ENCODE measurements around the gene SIRPD. TPM values are rescaled to one million over a fixed set of nuclear protein-coding genes. Genes with fewer than 3 reads are reported as not detected.

SIRPD gene
- total and polyA plus RNA-seq, 2 donors (not counting 1 experiment from before 2014, with no cell fraction given) = not detected

GRCh38 chr20:1509237-1509636 lies 48.3 kb downstream of the SIRPD start:
- TF ChIP-seq EZH2 (IDR thresholded peaks at IDR 0.05; ENCODE audit: borderline replicate concordance, insufficient read depth, low read depth, low read length, poor library complexity, severe bottlenecking) = no peak
- TF ChIP-seq, protein P1, sequence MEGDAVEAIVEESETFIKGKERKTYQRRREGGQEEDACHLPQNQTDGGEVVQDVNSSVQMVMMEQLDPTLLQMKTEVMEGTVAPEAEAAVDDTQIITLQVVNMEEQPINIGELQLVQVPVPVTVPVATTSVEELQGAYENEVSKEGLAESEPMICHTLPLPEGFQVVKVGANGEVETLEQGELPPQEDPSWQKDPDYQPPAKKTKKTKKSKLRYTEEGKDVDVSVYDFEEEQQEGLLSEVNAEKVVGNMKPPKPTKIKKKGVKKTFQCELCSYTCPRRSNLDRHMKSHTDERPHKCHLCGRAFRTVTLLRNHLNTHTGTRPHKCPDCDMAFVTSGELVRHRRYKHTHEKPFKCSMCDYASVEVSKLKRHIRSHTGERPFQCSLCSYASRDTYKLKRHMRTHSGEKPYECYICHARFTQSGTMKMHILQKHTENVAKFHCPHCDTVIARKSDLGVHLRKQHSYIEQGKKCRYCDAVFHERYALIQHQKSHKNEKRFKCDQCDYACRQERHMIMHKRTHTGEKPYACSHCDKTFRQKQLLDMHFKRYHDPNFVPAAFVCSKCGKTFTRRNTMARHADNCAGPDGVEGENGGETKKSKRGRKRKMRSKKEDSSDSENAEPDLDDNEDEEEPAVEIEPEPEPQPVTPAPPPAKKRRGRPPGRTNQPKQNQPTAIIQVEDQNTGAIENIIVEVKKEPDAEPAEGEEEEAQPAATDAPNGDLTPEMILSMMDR (IDR thresholded peaks at IDR 0.05) = peak; percentile 41
- Histone ChIP-seq H3K4me2 (replicated peaks; ENCODE audit: low read depth, low read length, poor library complexity, severe bottlenecking) (no peak overlapping the region), H3K4me3 (ENCODE audit: control extremely low read depth in 1 of 5, extremely low read depth in 1 of 5, insufficient read depth in 1 of 5, low read depth in 2 of 5, low read length in 4 of 5) (no peak overlapping the region), H3K27ac (ENCODE audit: low read length in 2 of 2) (no peak overlapping the region), H3K4me1 (ENCODE audit: control insufficient read depth in 2 of 2, insufficient read depth in 2 of 2, low read length in 2 of 2) (no peaks in the 10 kb centered on the region), H3K36me3 (replicated peaks in 1 of 2; ENCODE audit: control extremely low read depth in 1 of 2, control insufficient read depth in 1 of 2, extremely low read depth in 1 of 2, insufficient read depth in 2 of 2, low read length in 1 of 2) (no peaks in the 10 kb centered on the region), H4K20me1 (ENCODE audit: control insufficient read depth, insufficient read depth, low read length, poor library complexity, severe bottlenecking) (no peaks in the 10 kb centered on the region), H3K27me3 (replicated peaks in 1 of 4; ENCODE audit: control extremely low read depth in 1 of 4, control insufficient read depth in 3 of 4, insufficient read depth in 4 of 4, low read length in 3 of 4) (peaks cover 0 to 15% (median 0%) of the 10 kb centered on the region in 4 experiments), H3K9me3 (ENCODE audit: control extremely low read depth in 1 of 3, control insufficient read depth in 2 of 3, insufficient read depth in 1 of 3, low read length in 2 of 3) (peaks cover 0 to 5% (median 0%) of the 10 kb centered on the region in 3 donors), H3K9ac (ENCODE audit: low read length) (no peak overlapping the region), H3K79me2 (ENCODE audit: control insufficient read depth, insufficient read depth, low read length) (no peaks in the 10 kb centered on the region), H2AFZ (ENCODE audit: insufficient read depth, low read depth, low read length, poor library complexity, severe bottlenecking) (no peak overlapping the region)
- peaks cover 2% of the 10 kb centered on the region for H3K9me3 Mint-ChIP-seq (ENCODE audit: insufficient read depth)
- DNase-seq (peak; percentile 39), ATAC-seq (ENCODE audit: low read depth) (peak; percentile 28)
- H3K27ac Mint-ChIP-seq = no peak overlapping the region
- POLR2A ChIA-PET = no interaction called here
- no peak overlapping the region for H3K4me3 Mint-ChIP-seq
- 13% methylated on average over 6 of the region's 9 CpGs for WGBS (ENCODE audit: insufficient coverage)
- CTCF ChIA-PET = interaction anchor here (0.5 to 4.4 kb wide), 12 partner anchors 11 to 553 kb away, joined by 3 to 18 read pairs (median 4); no protein-coding TSS in a partner anchor
- intact Hi-C loops (cut with micrococcal nuclease) = no loop called here
- H3K27me3 Mint-ChIP-seq = peaks cover 41% of the 10 kb centered on the region
- no peaks in the 10 kb centered on the region for H3K4me1 Mint-ChIP-seq

DNA sequence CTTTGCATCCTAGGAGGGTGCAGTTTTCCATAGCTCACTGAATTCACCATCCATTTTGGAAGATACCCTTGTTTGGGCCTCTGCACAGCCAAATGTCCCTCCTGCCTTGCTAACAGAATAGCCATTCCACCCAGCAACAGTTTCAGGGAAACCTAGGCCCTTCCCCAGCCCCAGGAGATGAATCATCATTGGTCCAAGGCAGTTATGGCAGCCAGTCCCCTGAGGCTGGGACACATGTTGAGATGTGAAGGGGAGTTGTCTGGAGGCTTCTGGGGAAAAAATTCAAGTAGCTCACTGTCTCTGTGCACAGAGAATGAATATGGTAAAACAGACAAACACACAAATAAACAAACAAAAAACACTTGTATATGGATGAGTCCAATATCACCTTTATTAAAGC lies 48.9 kb downstream of the SIRPD start:
- Histone ChIP-seq H3K4me1 (ENCODE audit: control insufficient read depth in 2 of 2, insufficient read depth in 2 of 2, low read length in 2 of 2) (peaks cover 0 to under 1% of the 10 kb centered on the region in 2 donors), H2AFZ (ENCODE audit: insufficient read depth, low read depth, low read length, poor library complexity, severe bottlenecking) (no peak overlapping the region), H3K4me3 (ENCODE audit: control extremely low read depth in 1 of 5, extremely low read depth in 1 of 5, insufficient read depth in 1 of 5, low read depth in 2 of 5, low read length in 4 of 5) (no peak overlapping the region), H3K79me2 (ENCODE audit: control insufficient read depth, insufficient read depth, low read length) (no peaks in the 10 kb centered on the region), H3K9me3 (ENCODE audit: control extremely low read depth in 1 of 3, control insufficient read depth in 2 of 3, insufficient read depth in 1 of 3, low read length in 2 of 3) (peaks cover 0 to 5% (median 0%) of the 10 kb centered on the region in 3 donors), H3K27me3 (replicated peaks in 1 of 4; ENCODE audit: control extremely low read depth in 1 of 4, control insufficient read depth in 3 of 4, insufficient read depth in 4 of 4, low read length in 3 of 4) (peaks cover 0 to 15% (median 0%) of the 10 kb centered on the region in 4 experiments), H3K4me2 (replicated peaks; ENCODE audit: low read depth, low read length, poor library complexity, severe bottlenecking) (no peak overlapping the region), H4K20me1 (ENCODE audit: control insufficient read depth, insufficient read depth, low read length, poor library complexity, severe bottlenecking) (no peaks in the 10 kb centered on the region), H3K9ac (ENCODE audit: low read length) (no peak overlapping the region), H3K27ac (ENCODE audit: low read length in 2 of 2) (no peak overlapping the region), H3K36me3 (replicated peaks in 1 of 2; ENCODE audit: control extremely low read depth in 1 of 2, control insufficient read depth in 1 of 2, extremely low read depth in 1 of 2, insufficient read depth in 2 of 2, low read length in 1 of 2) (no peaks in the 10 kb centered on the region)
- intact Hi-C loops (cut with micrococcal nuclease) = no loop called here
- POLR2A ChIA-PET = no interaction called here
- ATAC-seq (ENCODE audit: low read depth) (no peak), DNase-seq (no peak)
- Mint-ChIP-seq H3K9me3 (ENCODE audit: insufficient read depth) (no peaks in the 10 kb centered on the region), H3K27ac (no peak overlapping the region), H3K27me3 (peaks cover 42% of the 10 kb centered on the region), H3K4me3 (no peak overlapping the region), H3K4me1 (no peaks in the 10 kb centered on the region)
- CTCF ChIA-PET = interaction anchor here (0.6 to 4.4 kb wide), 12 partner anchors 11 to 269 kb away, joined by 3 to 18 read pairs (median 4); no protein-coding TSS in a partner anchor
- TF ChIP-seq EZH2 (IDR thresholded peaks at IDR 0.05; ENCODE audit: borderline replicate concordance, insufficient read depth, low read depth, low read length, poor library complexity, severe bottlenecking) = no peak
- TF ChIP-seq, protein P1 (IDR thresholded peaks at IDR 0.05) = no peak
